OCI-LY1 (cell line): ENCODE results near the gene AIFM1.

ENCODE experiments used
- H2AFZ ChIP-seq: fragments of 200-600 bp; sonication (generic), shearing (Covaris generic); 2 replicates; pipeline ENCODE4 v1.6.0; 2014; ENCODE audit warnings: antibody characterized with exemption, mild to moderate bottlenecking, low read length
- H3F3A ChIP-seq: fragments of 200-600 bp; sonication (generic), shearing (Covaris generic); 2 replicates; pipeline ENCODE4 v1.6.0; 2014; ENCODE audit warnings: mild to moderate bottlenecking, antibody characterized with exemption, low read length, moderate library complexity; ENCODE audit not compliant: insufficient read depth
- H3K27ac ChIP-seq: fragments of 200-600 bp; sonication (generic); 2 replicates; pipeline ENCODE4 v1.5.1; 2014; ENCODE audit warnings: low read length, mixed run types, mild to moderate bottlenecking, low read depth; ENCODE audit not compliant: poor library complexity, severe bottlenecking
- H3K27me3 ChIP-seq: fragments of 200-600 bp; sonication (generic); 2 replicates; pipeline ENCODE4 v1.6.0; 2014; ENCODE audit warnings: antibody characterized with exemption, mild to moderate bottlenecking, low read length, moderate library complexity; ENCODE audit not compliant: insufficient read depth
- H3K36me3 ChIP-seq: fragments of 200-600 bp; sonication (generic); 2 replicates; pipeline ENCODE4 v1.6.1; 2014; ENCODE audit warnings: mild to moderate bottlenecking, antibody characterized with exemption, low read length, moderate library complexity, mixed read lengths; ENCODE audit not compliant: insufficient read depth
- H3K4me1 ChIP-seq: fragments of 200-600 bp; sonication (generic); 2 replicates; pipeline ENCODE4 v1.5.1; 2014; ENCODE audit warnings: mild to moderate bottlenecking, low read length, moderate library complexity; ENCODE audit not compliant: insufficient read depth, severe bottlenecking
- H3K4me2 ChIP-seq: fragments of 200-600 bp; sonication (generic), shearing (Covaris generic); 2 replicates; pipeline ENCODE4 v1.6.1; 2014; ENCODE audit warnings: low read length
- H3K4me3 ChIP-seq: fragments of 200-600 bp; sonication (generic); 2 replicates; pipeline ENCODE4 v1.5.1; 2014; ENCODE audit warnings: low read length, low read depth, mild to moderate bottlenecking, mixed read lengths; ENCODE audit not compliant: poor library complexity, severe bottlenecking
- H3K79me2 ChIP-seq: fragments of 200-600 bp; shearing (Covaris generic); 2 replicates; pipeline ENCODE4 v1.6.1; 2016; ENCODE audit warnings: mixed run types, low read length, mixed read lengths; ENCODE audit not compliant: insufficient read depth
- H3K9ac ChIP-seq: fragments of 200-600 bp; sonication (generic), shearing (Covaris generic); 2 replicates; pipeline ENCODE4 v1.6.1; 2014; ENCODE audit warnings: mild to moderate bottlenecking, low read length, mixed read lengths
- H3K9me2 ChIP-seq: fragments of 200-600 bp; sonication (generic), shearing (Covaris generic); 2 replicates; pipeline ENCODE4 v1.6.1; 2014; ENCODE audit warnings: low read depth, mild to moderate bottlenecking, low read length, mixed read lengths
- H3K9me3 ChIP-seq: fragments of 200-600 bp; shearing (Covaris generic); 2 replicates; pipeline ENCODE4 v1.6.1; 2014; ENCODE audit warnings: low read length, mixed read lengths
- H4K20me1 ChIP-seq: fragments of 200-600 bp; sonication (generic), shearing (Covaris generic); 2 replicates; pipeline ENCODE4 v1.6.0; 2016; ENCODE audit warnings: mild to moderate bottlenecking, low read length; ENCODE audit not compliant: insufficient read depth
- EZH2 ChIP-seq: fragments of 200-600 bp; sonication (generic), shearing (Covaris generic); IDR thresholded peaks from 2 replicates; pipeline ENCODE4 v1.8.0; 2017; ENCODE audit warnings: borderline replicate concordance, mixed run types, mild to moderate bottlenecking, antibody characterized with exemption, low read length, moderate library complexity, mixed read lengths
- TF ChIP-seq, protein P1 (sequence below): fragments of 200-600 bp; sonication (generic), shearing (Covaris generic); IDR thresholded peaks from 2 replicates; pipeline ENCODE4 v1.5.1; 2017; ENCODE audit warnings: mild to moderate bottlenecking, antibody characterized with exemption, low read length, moderate library complexity, mixed read lengths

The AIFM1 gene

DNA sequence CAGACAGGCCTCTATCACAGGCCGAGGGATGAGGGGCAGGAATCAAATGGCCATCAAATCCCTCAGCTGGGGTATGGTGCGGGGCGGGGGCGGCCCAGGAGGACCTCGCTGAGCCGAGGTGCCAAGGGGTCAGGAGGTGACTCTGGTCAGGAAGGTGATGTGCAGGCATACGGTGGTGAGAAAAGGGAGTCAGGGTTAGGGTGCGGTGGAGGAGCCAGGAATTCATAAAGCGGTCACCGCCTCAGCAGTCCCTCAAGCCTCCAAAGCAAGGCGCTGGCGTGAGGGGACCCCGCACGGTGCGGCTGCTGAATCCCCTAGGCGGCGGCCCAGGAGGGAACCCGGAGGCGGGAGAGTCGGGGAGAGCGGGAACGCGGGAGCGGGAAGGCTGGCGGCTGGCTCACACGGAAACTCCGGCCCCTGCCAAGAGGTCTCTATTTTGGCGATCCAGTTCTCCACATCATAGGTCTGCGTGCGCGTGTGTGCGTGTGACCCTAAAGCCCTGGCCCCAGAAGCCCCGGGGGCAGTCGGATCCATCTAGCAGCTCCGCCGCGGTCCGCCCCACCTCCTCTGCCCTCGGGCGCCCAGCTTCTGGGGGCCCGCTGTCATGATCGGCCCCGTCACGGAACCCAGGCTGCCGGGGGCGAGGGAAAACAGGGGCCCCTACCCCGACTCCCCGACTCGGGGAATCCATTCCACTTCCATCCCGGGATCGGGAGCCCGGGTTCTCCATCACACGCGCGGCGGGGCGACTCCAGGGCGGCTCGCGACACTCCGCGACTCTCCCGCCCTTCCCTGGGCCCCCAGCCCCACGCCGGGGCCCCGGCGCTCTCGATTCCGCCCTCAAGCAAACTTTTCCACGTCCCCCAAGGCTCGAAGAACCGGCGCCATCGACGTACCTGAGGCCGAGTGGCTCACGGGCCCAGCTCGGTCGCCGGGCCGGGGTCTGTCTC, 55.9 kb downstream of the AIFM1 start:
- H2AFZ ChIP-seq, result no peak overlapping the region
- peak overlapping the region; percentile 87 for H3K27ac ChIP-seq

DNA sequence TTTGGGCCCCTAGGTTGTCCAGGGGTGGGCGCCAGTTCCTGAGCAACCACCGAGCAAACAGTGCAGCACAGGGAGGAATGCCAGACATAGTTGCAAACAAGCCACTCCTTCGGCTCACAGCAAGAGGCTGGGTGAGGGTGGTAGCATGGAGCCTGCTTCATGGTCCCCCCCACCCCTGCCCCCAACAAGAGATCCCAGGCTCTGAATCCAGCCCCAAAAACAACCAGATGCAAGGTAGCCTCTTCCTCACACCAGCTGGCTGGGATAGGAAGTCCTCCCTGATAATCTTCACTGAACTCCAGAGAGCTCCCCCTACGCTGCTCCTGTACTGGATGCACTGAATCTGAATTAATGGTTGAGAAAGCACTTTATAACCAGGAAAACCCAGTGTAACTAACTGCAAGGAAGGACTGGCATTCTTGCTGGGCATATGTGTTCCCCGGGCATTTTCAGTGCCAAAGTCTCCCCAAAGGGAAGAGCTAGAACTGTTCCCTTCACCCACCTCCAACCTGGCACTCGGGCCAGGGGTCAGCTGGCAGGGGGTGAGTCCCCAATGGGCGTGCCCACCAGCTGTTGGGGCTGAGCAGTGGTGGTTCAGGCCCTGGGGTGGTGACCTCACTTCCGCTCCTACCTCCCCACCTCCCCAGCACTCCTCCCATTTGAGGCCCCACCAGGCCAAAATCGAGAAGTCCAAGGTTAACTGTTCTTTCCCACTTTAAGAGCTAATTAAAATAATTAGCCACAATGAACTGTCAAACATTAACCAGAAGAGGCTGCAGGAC, 56.8 kb downstream of the AIFM1 start:
- H3K9me3 ChIP-seq, result no peaks in the 10 kb centered on the region
- peaks cover 50% of the 10 kb centered on the region for H3K4me1 ChIP-seq
- H2AFZ ChIP-seq, result no peak overlapping the region
- peak overlapping the region; percentile 98 for H3K4me2 ChIP-seq
- no peaks in the 10 kb centered on the region for H3K9me2 ChIP-seq
- H3K9ac ChIP-seq, result peak overlapping the region; percentile 77
- no peak for TF ChIP-seq EZH2
- TF ChIP-seq, protein P1, sequence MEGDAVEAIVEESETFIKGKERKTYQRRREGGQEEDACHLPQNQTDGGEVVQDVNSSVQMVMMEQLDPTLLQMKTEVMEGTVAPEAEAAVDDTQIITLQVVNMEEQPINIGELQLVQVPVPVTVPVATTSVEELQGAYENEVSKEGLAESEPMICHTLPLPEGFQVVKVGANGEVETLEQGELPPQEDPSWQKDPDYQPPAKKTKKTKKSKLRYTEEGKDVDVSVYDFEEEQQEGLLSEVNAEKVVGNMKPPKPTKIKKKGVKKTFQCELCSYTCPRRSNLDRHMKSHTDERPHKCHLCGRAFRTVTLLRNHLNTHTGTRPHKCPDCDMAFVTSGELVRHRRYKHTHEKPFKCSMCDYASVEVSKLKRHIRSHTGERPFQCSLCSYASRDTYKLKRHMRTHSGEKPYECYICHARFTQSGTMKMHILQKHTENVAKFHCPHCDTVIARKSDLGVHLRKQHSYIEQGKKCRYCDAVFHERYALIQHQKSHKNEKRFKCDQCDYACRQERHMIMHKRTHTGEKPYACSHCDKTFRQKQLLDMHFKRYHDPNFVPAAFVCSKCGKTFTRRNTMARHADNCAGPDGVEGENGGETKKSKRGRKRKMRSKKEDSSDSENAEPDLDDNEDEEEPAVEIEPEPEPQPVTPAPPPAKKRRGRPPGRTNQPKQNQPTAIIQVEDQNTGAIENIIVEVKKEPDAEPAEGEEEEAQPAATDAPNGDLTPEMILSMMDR, result no peak
- no peaks in the 10 kb centered on the region for H4K20me1 ChIP-seq
- H3K79me2 ChIP-seq, result peaks cover 29% of the 10 kb centered on the region
- H3K36me3 ChIP-seq, result no peaks in the 10 kb centered on the region
- peak overlapping the region; percentile 87 for H3K27ac ChIP-seq
- no peaks in the 10 kb centered on the region for H3K27me3 ChIP-seq
- no peaks in the 10 kb centered on the region for H3F3A ChIP-seq
- peak overlapping the region; percentile 86 for H3K4me3 ChIP-seq

More for the DNA sequence above, 55.9 kb downstream of the AIFM1 start:
- peak overlapping the region; percentile 86 for H3K4me3 ChIP-seq
- H3K4me2 ChIP-seq, result peak overlapping the region; percentile 98
- no peaks in the 10 kb centered on the region for H3K27me3 ChIP-seq
- peaks cover 27% of the 10 kb centered on the region for H3K79me2 ChIP-seq
- H4K20me1 ChIP-seq, result no peaks in the 10 kb centered on the region
- H3K9ac ChIP-seq, result peak overlapping the region; percentile 77
- no peak for TF ChIP-seq EZH2
- TF ChIP-seq, protein P1, result no peak
- H3K9me3 ChIP-seq, result no peaks in the 10 kb centered on the region
- H3K9me2 ChIP-seq, result no peaks in the 10 kb centered on the region
- no peaks in the 10 kb centered on the region for H3K36me3 ChIP-seq
- H3F3A ChIP-seq, result no peaks in the 10 kb centered on the region
- peaks cover 50% of the 10 kb centered on the region for H3K4me1 ChIP-seq

DNA sequence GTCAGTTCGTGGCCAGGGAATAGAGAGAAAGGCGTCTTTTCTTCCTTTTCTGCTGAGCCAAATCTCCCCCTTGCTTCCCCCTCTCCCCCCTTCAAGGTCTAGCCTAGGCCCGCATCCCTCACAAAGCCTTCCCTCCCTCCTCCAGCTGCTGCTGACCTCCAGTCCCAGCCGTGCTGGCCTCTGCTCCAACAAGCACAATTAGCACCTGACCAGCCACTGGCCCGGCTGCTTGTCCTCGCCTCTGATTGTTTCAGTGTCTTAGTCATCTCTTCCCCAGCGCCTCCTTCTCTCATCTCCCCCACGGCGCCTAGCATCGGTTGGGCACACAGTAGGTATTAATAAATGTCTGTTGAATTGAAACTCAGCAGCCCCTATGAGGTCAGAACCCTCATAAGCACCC, 59.6 kb downstream of the AIFM1 start:
- TF ChIP-seq, protein P1, result no peak
- no peak for TF ChIP-seq EZH2
- H3F3A ChIP-seq, result no peaks in the 10 kb centered on the region
- H3K9me3 ChIP-seq, result no peaks in the 10 kb centered on the region
- no peaks in the 10 kb centered on the region for H4K20me1 ChIP-seq
- no peak overlapping the region for H3K27ac ChIP-seq
- H3K27me3 ChIP-seq, result no peaks in the 10 kb centered on the region
- peaks cover 43% of the 10 kb centered on the region for H3K4me1 ChIP-seq
- H3K4me2 ChIP-seq, result peak overlapping the region; percentile 32; the same call in 1 of the 2 replicates
- H3K4me3 ChIP-seq, result no peak overlapping the region
- H3K36me3 ChIP-seq, result no peaks in the 10 kb centered on the region
- H2AFZ ChIP-seq, result no peak overlapping the region
- H3K79me2 ChIP-seq, result peaks cover 51% of the 10 kb centered on the region
- H3K9ac ChIP-seq, result peak overlapping the region; percentile 10; the same call in 1 of the 2 replicates
- H3K9me2 ChIP-seq, result no peaks in the 10 kb centered on the region
